NCI-H1436 treated with DMSO at 0.1 percent for 48 hours (cell line): Measurements from ENCODE around the gene CD96.
"Not testable (repeated sequence)": the region's sequence is repeated elsewhere in the genome, so short reads cannot be mapped to it uniquely, and the experiment has no call there.

ENCODE experiments used
- DNase-seq: peaks from one replicate; lab custom pipeline; 2025; lab: John Stamatoyannopoulos, UW

Gene CD96

DNA sequence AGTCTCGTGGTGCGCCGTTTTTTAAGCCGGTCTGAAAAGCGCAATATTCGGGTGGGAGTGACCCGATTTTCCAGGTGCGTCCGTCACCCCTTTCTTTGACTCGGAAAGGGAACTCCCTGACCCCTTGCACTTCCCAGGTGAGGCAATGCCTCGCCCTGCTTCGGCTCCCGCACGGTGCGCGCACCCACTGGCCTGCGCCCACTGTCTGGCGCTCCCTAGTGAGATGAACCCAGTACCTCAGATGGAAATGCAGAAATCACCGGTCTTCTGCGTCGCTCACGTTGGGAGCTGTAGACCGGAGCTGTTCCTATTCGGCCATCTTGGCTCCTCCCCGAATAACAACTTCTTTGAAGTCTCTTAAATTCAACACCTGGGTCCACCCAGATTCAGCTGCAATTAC lies 19.9 kb downstream of the CD96 start:
- not testable (repeated sequence) for DNase-seq

DNA sequence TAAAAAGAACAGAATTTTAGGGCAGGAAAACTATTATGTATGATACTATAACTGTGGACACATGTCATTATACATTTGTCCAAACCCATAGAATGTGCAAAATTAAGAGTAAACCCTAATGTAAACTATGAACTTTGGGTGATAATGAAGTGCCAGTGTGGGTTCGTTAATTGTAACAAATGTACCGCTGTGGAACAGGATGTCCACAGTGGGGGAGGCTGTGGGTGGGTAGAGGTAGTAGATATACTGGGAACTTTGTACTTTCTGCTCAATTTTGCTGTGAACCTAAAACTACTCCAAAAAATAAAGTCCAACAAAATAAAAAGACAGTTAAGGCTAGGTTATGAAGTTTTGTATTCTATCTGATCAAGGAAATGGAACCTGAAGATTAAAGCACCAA lies 24.8 kb downstream of the CD96 start:
- no peak for DNase-seq

DNA sequence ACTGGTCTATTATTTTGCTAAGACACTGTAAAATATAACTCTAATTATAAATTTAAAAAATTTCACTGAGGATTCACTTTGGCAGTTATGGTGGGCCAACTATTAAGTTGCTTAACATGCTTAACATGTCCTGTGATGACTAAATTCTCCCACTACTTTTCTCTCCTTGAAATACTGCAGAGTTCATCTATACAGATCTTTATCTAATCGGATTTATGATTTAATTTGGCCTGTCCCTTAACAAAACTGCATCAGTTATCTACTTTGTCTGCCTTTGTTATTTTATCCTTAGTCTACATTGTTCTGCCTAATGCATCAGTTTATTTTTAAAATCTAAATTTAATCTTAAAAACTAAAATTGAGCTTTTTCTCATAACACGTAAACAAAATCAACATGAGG lies 26.4 kb downstream of the CD96 start:
- no peak for DNase-seq

DNA sequence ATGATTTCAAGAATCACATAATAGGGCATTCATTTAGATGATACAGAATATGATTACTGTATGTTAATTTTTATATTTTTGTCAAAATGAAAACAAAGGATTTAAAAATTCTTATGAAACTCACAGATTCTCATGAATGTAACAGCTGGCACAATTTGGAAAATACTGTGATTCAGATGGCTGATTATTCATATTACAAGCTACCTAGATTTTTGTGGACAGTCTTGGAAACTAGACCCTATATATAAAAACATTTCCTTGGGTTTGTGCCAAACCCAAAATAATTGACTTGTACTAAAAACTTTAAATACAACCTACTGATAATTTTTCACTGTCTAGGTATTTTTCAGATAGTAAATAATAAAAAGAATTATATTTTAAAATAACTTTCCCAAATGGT lies 26.9 kb downstream of the CD96 start:
- DNase-seq, result no peak

DNA sequence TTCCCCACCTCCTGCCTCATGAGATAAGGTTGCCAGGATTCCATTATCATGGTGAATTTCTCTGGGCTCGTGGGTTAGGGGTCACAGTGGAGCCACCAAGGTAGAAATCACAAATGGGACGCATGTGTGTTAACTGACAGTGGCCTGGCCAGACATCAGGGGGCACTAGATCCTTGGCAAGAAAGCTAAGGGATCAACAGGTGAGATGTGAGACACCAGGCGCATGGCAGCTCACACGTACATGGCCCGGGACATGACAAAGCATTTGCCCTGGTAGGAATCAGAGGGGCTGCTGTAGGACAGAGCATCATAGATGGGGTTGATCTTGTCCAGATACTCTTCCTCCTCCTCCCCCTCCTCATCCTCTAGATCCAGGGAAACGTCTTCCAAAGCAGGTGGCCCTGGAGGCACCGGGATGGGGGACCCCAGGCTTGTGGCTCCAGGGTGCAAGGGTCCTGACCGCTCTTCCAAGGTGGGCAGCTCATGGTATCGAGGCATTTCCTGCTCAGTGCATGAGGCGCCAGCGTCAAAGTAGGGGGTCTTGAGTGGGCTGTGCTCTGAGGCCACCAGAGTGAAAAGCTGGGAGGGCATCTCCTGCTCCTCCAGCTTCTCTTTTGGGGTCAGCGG lies 28.5 kb downstream of the CD96 start:
- no peak for DNase-seq

DNA sequence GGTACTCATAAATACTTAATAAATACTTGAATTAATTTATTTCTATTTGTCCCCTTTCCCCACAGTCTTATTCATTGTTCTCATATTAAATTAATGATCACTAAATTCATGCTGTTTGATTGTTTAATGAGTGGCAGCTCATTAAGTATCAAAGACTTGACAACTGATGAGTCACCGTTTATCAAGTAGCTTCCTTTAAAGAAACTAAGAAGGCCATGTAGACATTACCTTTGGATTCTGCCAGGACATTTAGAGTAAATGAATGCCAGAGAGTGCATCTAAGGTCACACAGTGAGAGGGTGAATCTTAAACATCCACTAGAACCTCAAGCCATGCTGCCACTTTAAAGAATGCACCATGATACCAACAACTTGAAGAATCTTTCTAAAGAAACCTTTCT lies 29.3 kb downstream of the CD96 start:
- no peak for DNase-seq

DNA sequence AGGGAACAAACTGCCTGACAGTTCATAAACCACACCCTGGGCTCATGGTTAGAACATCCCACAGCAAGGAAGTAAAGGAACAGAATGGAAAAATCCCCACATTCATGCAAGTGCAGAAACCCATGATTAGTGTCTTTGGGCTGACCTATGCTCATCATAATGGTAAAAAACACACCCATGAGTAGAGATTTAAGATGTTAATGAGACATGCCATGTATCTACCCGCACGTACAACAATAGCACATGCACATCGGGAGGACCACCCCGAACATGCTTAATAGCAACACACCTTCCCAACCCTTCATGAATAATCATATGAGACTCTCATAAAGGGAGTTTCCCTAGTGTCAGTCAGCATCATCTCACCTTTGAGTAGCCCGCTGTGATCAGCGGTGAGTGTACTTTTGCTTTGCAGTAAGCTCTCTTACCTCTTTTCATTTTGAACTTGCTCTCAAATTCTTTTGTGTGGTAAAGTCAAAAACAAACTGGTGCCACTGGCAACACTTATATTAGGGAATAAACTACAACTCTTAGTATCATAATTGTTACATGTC lies 30.0 kb downstream of the CD96 start:
- no peak for DNase-seq

DNA sequence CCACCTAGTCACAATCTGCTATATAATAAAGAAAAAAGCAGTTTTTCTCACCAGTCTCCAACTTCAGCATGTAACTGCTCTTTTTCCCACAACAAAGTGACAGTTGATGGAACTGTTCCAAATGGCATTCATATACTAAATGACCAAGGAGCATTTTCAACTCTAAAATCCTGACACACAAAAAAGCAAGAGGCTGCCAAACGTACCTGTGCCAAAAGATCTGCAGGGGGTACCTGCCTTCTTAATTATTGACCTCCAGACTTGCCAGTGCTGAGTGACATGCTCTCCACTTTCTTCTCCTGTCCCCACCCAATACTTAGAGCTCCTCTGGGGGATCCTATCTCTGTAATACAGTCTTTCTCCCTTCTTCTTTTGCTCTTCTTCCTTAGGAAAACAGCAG lies 35.1 kb downstream of the CD96 start:
- no peak for DNase-seq

DNA sequence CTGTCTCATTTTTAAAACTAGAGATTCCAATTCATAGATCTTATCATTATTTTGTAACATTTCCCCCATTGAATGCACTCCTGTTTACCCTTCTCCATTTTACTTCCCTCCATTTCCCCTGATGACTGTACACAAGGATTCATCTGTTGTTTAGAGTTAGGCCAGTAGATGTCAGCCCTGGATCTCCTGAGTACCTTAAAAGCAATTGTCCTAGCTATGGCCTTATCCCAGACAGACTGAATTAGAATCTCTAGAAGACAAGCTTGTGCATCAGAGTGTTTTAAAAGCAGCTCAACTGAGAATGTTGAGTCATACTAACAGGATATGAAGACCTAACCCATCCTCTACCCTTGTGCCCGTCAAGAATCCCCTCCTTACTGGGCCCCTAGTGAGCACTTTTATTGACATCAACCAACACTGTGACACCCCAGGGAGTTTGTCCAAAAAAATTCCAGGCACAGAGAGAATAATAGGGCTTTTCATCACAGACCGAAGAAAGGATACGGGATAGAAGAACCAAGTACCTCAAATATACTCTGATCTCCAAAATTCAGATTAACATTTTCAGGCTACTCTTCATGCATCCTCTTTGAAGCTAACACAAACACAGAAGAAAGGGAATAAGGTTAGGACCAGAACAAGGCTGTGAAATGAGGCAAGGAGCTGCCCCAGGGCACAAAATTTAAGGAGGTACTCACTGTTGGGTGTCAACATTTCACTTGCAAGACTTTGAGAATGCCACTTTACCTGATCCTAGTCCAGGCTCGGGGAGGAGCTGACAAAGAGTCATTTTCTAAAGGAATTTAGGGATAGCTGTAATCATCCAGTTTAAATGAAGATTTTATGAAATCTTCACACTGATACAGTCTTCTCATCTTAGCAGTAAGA lies 36.0 kb downstream of the CD96 start:
- DNase-seq, result peak; percentile 1

DNA sequence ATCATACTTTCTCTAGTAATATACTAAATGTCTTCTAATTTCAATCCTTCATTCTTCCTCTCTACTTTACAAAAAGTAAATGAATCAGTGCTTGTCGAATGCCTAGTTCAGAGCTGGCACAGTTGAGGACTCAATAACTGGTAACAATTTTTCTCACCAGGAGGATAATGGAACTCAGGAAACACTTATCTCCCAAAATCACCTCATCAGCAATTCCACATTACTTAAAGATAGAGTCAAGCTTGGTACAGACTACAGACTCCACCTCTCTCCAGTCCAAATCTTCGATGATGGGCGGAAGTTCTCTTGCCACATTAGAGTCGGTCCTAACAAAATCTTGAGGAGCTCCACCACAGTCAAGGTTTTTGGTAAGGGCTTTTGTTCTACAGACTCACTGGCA lies 36.9 kb downstream of the CD96 start:
- DNase-seq, result no peak

DNA sequence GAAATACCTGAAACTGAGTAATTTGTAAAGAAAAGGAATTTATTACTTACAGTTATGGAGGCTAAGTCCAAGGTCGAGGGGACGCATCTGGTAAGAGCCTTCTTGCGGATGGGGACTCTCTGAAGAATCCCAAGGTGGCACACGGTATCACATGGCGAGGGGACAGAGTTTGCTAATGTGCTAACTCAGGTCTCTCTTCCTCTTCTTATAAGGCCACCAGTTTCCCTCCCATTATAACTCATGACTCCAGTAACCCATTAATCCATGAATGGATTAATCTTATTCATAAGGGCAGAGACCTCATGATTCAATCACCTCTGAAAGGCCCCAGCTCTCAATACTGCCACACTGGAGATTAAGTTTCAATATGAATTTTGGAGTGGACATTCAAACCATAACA lies 37.5 kb downstream of the CD96 start:
- DNase-seq, result no peak

DNA sequence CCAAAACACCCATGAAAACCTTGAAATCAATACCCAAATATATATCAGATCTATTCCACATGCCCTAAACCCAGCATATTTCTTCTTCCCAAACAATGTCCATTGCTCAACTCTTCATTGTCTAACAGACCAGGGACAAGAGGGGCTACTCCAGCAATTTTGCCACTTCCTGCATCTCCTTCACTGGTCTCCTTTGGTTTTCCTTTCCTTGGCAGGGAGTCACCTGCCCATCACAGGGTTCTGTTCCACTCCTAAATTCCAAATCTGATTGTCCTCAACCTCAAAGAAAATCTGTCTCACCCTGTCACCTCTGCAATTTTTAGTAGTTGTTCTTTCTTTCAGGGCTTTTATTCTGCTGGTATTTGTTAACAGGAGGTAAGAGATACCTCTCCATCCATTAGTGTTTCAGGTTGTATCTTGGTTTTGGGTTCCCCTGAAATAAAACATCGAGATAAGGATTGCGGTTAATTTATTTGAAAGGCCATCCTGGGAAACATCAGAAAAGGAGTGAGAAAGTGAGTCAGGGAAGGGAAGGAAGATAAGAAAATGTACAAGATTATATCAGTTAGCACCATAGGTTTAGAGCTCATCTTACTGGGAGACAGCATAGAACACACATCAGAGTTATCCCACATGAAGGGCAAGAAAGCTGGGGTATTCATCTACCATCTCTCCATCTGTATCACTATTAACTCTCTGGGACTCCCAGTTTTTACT lies 39.6 kb downstream of the CD96 start:
- no peak for DNase-seq

DNA sequence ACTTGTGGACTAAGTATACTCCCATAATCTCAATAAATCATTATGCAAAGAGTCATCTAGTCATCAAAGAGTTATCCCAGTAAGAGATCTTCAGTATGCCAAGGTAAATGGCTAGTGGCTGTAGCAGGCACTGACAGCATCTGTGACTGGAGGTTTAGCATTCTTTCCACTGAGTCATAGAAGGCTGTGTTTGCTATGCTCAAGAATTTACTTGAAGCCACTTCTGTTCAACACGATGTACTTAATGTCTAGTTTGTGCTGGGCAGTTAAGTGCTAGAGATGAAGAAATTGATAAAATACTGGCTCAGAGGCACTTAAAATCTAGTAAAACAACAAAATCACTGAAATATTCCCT lies 40.1 kb downstream of the CD96 start:
- no peak for DNase-seq

DNA sequence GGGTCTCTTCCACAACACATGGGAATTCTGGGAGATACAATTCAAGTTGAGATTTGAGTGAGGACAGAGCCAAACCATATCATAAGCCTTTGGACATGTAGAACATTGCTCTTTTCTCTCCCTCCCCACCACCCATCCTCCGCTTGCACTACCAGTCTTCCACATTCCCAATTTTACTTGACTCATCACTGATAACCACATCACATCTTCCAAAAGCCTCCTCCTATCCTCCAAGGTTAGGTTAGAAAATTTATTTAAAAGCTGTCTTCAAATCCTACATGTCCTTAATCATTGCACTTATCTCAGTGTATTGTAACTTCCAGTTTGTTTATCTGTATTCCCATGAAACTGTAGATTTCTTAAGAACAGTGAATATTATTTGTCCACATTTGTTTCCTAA lies 42.7 kb downstream of the CD96 start:
- DNase-seq, result no peak

DNA sequence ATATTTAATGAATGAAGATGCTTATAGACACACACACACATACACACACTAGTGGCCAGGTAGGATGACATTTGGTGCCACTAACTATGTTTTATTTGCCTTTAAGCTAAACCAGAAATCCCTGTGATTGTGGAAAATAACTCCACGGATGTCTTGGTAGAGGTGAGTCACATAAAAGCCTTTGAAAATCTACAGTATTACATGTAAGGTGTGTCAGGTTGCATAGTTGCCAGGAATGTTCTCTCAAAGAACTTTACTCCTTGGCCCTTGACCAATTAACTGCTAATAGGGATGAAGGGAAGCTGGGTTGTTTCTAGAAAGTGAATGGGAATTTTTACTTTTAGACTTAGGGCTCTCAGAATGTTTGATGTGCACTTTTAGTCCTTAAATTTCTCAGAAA lies 43.2 kb downstream of the CD96 start:
- DNase-seq, result no peak

DNA sequence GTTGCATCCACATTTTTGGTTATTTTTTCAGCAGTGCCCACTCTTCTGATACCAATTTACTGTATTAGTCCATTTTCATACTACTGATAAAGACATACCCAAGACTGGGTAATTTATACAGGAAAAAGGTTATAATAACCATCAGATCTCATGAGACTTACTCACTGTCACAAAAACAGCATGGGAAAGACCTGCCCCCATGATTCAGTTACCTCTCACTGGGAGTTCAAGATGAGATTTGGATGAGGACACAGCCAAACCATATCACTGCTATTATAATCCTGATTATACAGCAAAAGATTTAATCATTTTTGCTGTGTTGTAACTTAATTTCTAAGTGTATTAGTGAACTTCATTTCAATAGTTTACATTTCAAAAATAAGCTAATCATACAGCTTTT lies 46.5 kb downstream of the CD96 start:
- no peak for DNase-seq

DNA sequence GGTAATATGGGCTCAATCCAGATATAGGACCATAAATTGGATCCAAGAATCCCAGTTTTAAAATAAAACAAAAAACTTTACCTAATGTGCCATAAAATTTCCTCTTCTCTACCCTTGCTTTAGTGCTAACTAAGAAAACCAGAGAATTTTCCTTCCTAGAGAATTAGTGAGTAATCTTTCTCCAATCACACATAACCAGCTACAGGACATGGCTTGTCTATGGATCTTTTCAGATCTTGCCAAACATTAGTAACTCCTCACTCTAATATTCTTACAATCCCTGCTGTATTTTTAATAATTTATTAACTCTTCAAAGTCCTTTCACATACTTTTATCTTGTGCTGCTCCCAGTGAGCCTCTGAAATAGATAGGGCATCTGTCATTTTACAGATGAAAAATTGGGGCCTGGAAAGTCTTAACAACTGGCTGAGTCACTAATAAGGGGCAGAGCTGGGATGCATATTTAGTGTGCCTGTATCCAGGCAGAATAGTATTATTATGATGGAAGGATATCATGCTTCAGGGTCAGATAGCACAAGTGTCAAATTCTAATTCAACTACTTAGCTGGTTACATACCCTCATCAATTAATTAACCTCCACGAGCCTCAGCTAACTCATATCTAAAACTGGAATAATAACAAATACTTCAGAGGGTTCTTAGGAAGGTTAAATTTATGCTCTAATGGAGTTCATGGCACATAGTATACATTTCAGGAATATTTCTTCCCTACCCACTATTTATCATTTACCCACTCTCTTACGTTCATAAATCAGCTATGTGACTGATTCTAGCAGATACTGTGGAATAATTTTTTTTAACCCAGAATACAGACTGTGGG lies 47.5 kb downstream of the CD96 start:
- DNase-seq, result no peak

DNA sequence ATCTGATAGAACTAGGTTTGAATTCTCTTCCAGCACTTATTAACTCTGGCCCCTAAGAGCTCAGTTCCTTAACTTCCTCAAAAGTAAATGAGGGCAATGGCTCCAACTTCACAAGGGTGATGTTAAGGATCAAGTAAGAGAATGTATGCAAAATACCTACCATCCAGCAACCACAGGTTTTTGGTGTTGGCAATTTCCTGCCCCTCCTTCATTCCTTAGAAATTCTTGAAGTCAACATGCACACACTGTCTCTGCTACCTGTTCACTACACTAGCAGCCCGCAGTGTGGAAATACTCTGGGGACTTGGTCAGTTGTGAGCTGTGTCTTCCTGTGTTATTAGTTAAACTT lies 48.1 kb downstream of the CD96 start:
- no peak for DNase-seq

DNA sequence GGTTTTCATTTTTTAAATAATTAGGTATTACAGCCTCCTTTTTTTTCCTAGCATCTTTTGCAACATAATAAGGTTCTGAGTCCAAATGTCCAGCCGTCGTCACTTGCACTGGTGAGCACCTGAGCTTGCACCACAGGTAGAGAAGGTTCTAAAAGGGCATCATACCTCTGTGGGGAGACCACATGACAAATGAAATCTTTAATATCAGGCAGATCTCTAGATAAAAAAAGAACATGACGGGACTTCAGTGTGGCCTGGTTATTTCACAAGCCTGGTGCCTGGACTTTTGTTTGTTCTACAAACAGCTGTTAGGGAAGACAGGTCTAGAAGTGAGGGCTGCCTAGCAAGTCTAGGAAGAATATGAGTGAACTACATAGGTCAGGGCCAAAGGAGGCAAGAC lies 49.6 kb downstream of the CD96 start:
- DNase-seq, result no peak

DNA sequence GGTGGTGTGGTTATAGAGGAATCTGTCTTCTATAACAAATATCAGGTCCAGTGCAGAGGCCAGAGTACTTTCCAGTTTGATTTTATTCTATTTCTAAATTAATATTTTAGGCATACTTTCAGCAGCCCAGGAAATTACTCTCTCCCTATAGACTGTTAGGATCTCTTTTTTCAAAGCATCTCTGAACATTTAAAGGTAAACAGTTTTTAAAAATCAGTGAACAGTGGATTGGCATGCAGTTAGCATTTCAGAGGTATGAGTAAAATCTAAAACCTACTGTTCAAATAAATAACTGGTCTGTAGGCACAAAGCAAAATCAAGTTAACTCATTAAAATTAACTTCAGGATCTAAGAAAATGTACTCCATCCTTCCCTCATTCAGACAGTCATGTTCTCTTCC lies 50.1 kb downstream of the CD96 start:
- DNase-seq, result no peak

DNA sequence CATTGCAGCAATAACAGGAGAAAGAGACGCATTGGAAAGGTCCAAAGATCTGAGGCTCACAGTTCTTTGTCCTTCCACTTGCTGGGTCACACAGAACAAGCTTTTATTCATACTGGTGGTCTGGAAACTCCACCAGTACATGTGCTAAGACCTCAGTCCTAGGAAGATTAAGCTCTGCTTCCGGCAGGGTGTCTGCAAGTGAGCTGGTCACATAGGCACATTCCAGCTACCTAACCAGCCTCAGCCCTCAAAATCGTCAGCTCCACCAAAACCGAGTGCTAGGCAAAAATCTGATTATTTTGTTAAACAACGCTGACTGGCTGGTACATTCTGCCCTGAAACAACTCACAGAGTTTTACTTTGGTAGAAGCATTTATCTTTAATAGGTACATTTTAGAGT lies 50.9 kb downstream of the CD96 start:
- DNase-seq, result no peak

DNA sequence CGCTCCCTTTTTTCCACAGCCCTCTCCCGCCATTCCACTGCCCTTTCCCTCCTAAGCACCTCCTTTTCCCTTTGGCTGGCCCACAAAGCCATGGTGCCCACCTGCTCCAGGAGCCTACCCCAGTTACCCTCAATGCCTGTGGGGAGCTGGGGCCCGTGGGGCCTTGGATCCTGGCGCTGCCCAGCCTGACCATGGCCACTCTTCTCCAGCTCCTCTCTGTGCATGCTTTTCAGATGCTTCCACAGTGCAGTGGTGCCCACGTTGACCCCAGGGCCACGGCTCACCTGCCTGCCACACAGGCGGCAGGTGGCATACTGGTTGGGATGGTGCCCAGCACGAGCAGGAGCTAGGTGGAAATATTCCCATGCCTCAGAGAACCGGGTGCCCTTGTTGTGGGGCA lies 51.7 kb downstream of the CD96 start:
- no peak for DNase-seq
